ENCODE measurements around the gene SPACDR. TPM values are rescaled to one million over a fixed set of nuclear protein-coding genes. Genes with fewer than 3 reads are reported as not detected.
"Not testable (repeated sequence)": the region's sequence is repeated elsewhere in the genome, so short reads cannot be mapped to it uniquely, and the experiment has no call there.

SPACDR gene
- total RNA-seq, 3 donors from 2014 or later (not counting 1 experiment from before 2014, with no cell fraction given), result 2.3 to 4.1 (median 3.9) TPM

DNA sequence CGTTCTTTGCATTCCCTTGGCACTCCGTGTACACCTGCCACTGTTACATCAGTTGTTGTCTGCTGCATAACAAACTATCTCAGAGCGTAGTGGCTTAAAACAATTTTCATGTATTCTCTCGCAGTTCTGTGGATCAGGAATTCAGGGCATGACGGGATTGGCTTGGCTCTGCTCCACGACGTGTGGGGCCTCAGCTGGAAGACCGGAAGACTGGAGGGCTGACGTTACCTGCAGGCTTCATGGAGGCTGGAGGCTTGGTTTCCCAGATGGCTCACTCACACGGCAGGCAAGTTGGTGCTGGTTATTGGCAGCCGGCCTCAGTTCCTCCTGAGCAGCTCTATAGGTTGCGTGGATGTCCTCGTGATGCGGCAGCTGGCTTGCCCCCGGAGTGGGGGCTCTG, 45.2 kb upstream of the SPACDR start:
- Histone ChIP-seq H3K4me3 (ENCODE audit: low read length) (no peak overlapping the region), H3K9me3 (ENCODE audit: control insufficient read depth, insufficient read depth, low read length) (no peaks in the 10 kb centered on the region), H3K4me1 (ENCODE audit: control insufficient read depth, insufficient read depth, low read length) (no peaks in the 10 kb centered on the region), H3K36me3 (ENCODE audit: control insufficient read depth, insufficient read depth, low read length) (no peaks in the 10 kb centered on the region), H3K27me3 (ENCODE audit: control insufficient read depth, insufficient read depth, low read length) (no peaks in the 10 kb centered on the region), H3K27ac (ENCODE audit: low read length) (no peak overlapping the region)
- WGBS (ENCODE audit: insufficient coverage), result 95% methylated on average over 15 of the region's 15 CpGs
- no peaks in the 10 kb centered on the region for H3K36me3 Mint-ChIP-seq
- no peaks in the 10 kb centered on the region for H3K4me1 Mint-ChIP-seq
- intact Hi-C loops (cut with micrococcal nuclease), result no loop called here
- no peak overlapping the region for H3K27ac Mint-ChIP-seq
- no peak for DNase-seq
- no peak overlapping the region for H3K4me3 Mint-ChIP-seq
- H3K9me3 Mint-ChIP-seq, result no peaks in the 10 kb centered on the region
- TF ChIP-seq, protein P1, sequence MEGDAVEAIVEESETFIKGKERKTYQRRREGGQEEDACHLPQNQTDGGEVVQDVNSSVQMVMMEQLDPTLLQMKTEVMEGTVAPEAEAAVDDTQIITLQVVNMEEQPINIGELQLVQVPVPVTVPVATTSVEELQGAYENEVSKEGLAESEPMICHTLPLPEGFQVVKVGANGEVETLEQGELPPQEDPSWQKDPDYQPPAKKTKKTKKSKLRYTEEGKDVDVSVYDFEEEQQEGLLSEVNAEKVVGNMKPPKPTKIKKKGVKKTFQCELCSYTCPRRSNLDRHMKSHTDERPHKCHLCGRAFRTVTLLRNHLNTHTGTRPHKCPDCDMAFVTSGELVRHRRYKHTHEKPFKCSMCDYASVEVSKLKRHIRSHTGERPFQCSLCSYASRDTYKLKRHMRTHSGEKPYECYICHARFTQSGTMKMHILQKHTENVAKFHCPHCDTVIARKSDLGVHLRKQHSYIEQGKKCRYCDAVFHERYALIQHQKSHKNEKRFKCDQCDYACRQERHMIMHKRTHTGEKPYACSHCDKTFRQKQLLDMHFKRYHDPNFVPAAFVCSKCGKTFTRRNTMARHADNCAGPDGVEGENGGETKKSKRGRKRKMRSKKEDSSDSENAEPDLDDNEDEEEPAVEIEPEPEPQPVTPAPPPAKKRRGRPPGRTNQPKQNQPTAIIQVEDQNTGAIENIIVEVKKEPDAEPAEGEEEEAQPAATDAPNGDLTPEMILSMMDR (IDR thresholded peaks at IDR 0.05), result no peak
- H3K27me3 Mint-ChIP-seq (ENCODE audit: low read depth in 2 of 2), result peaks cover 30 to 41% of the 10 kb centered on the region in 2 donors
- ATAC-seq, result no peak

DNA sequence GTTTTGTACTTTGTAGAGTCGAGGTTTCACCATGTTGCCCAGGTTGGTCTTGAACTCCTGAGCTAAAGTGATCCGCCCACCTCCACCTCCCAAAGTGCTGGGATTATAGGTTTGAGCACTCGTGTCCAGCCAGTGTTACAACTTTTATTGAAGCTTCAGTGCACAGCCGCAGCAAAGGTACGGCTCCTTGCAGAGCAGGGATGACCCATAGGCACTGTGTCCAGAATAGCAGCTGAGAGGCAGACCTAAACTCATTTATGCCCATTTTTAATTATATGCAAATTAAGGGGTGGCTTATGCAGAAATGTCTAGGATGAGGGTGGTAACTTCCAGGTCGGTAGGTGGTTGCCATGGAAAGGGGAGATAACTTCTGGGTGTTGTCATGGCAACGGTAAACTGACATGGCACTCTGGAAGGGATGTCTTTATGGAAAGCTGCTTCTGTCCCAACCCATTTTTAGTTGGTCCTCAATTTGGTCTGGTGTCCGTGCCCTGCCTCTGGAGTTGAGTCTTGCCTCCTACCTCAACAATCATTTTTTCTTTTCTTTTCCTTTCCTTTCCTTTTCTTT, 42.4 kb upstream of the SPACDR start:
- Histone ChIP-seq H3K4me1 (ENCODE audit: control insufficient read depth, insufficient read depth, low read length) (no peaks in the 10 kb centered on the region), H3K36me3 (ENCODE audit: control insufficient read depth, insufficient read depth, low read length) (no peaks in the 10 kb centered on the region), H3K27me3 (ENCODE audit: control insufficient read depth, insufficient read depth, low read length) (no peaks in the 10 kb centered on the region), H3K9me3 (ENCODE audit: control insufficient read depth, insufficient read depth, low read length) (no peaks in the 10 kb centered on the region), H3K4me3 (ENCODE audit: low read length) (no peak overlapping the region), H3K27ac (ENCODE audit: low read length) (no peak overlapping the region)
- Mint-ChIP-seq H3K9me3 (no peaks in the 10 kb centered on the region), H3K4me1 (no peaks in the 10 kb centered on the region), H3K27me3 (ENCODE audit: low read depth in 2 of 2) (peaks cover 22 to 26% of the 10 kb centered on the region in 2 donors), H3K27ac (no peak overlapping the region), H3K4me3 (no peak overlapping the region), H3K36me3 (no peaks in the 10 kb centered on the region)
- no peak for DNase-seq
- no peak for ATAC-seq
- 84% methylated on average over 8 of the region's 8 CpGs for WGBS (ENCODE audit: insufficient coverage)
- TF ChIP-seq, protein P1 (IDR thresholded peaks at IDR 0.05), result no peak
- intact Hi-C loops (cut with micrococcal nuclease), result no loop called here

DNA sequence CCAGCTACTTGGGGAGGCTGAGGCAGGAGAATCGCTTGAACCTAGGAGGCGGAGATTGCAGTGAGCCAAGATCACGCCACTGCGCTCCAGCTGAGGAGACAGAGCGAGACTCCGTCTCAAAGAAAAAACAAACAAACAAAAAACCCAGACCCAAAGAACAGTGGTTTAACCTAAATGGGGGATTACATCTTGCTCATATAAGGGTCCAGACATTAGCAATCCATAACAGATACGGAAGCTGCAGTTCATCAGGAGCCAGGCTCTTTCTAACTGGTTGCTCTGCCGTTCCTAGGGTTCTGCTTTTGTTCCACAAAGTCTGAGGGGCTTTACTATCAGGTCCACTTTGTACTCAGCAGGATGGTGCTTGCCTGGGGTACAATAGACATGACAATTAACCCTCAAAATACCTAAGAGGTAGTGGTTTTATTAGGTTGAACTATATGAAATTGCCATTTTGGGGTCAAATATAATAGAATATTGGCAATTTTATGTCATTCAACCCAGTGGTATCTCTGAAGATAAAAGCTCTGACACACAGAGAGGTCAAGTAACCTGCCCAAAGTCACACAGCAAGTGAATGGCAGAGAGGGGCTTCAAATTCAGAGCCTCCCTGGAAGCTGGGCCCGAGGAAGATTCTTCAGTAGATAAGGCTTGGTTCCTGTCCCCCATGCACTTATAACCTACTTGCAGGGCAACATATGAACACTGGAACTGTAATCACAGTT, 41.0 kb upstream of the SPACDR start:
- H3K36me3 Mint-ChIP-seq, result no peaks in the 10 kb centered on the region
- no peaks in the 10 kb centered on the region for H3K27me3 ChIP-seq (ENCODE audit: control insufficient read depth, insufficient read depth, low read length)
- no peaks in the 10 kb centered on the region for H3K9me3 ChIP-seq (ENCODE audit: control insufficient read depth, insufficient read depth, low read length)
- DNase-seq, result no peak
- no peak overlapping the region for H3K27ac Mint-ChIP-seq
- no peak for ATAC-seq
- no peak overlapping the region for H3K4me3 ChIP-seq (ENCODE audit: low read length)
- intact Hi-C loops (cut with micrococcal nuclease), result no loop called here
- 92% methylated on average over 7 of the region's 9 CpGs for WGBS (ENCODE audit: insufficient coverage)
- H3K9me3 Mint-ChIP-seq, result no peaks in the 10 kb centered on the region
- H3K36me3 ChIP-seq (ENCODE audit: control insufficient read depth, insufficient read depth, low read length), result no peaks in the 10 kb centered on the region
- no peak overlapping the region for H3K27ac ChIP-seq (ENCODE audit: low read length)
- no peak overlapping the region for H3K4me3 Mint-ChIP-seq
- H3K4me1 Mint-ChIP-seq, result no peaks in the 10 kb centered on the region
- H3K27me3 Mint-ChIP-seq (ENCODE audit: low read depth in 2 of 2), result peaks cover 15 to 16% of the 10 kb centered on the region in 2 donors
- TF ChIP-seq, protein P1 (IDR thresholded peaks at IDR 0.05), result no peak
- H3K4me1 ChIP-seq (ENCODE audit: control insufficient read depth, insufficient read depth, low read length), result no peaks in the 10 kb centered on the region

- WGBS (ENCODE audit: insufficient coverage), result 95% methylated on average over 3 of the region's 3 CpGs
Measured at GRCh38 chr7:100504031-100504430, 40.0 kb upstream of the SPACDR start.

GRCh38 chr7:100500743-100501142, 36.7 kb upstream of the SPACDR start:
- H3K9me3 ChIP-seq (ENCODE audit: control insufficient read depth, insufficient read depth, low read length); H3K27ac Mint-ChIP-seq; H3K27ac ChIP-seq (ENCODE audit: low read length); H3K36me3 ChIP-seq (ENCODE audit: control insufficient read depth, insufficient read depth, low read length); ATAC-seq; H3K36me3 Mint-ChIP-seq; H3K4me3 Mint-ChIP-seq; intact Hi-C loops (cut with micrococcal nuclease); H3K4me1 Mint-ChIP-seq; H3K27me3 ChIP-seq (ENCODE audit: control insufficient read depth, insufficient read depth, low read length); H3K9me3 Mint-ChIP-seq; H3K4me1 ChIP-seq (ENCODE audit: control insufficient read depth, insufficient read depth, low read length); H3K4me3 ChIP-seq (ENCODE audit: low read length); DNase-seq: not testable (repeated sequence)
- 82% methylated on average over 1 of the region's 2 CpGs for WGBS (ENCODE audit: insufficient coverage)
- H3K27me3 Mint-ChIP-seq (ENCODE audit: low read depth in 2 of 2), result peaks cover 8 to 12% of the 10 kb centered on the region in 2 donors

More at GRCh38 chr7:100504031-100504430, 40.0 kb upstream of the SPACDR start:
- H3K27me3 ChIP-seq (ENCODE audit: control insufficient read depth, insufficient read depth, low read length); H3K27ac ChIP-seq (ENCODE audit: low read length); ATAC-seq; H3K4me1 Mint-ChIP-seq; H3K4me3 Mint-ChIP-seq; H3K27ac Mint-ChIP-seq; H3K36me3 Mint-ChIP-seq; H3K9me3 Mint-ChIP-seq; H3K9me3 ChIP-seq (ENCODE audit: control insufficient read depth, insufficient read depth, low read length); H3K4me3 ChIP-seq (ENCODE audit: low read length); DNase-seq; H3K36me3 ChIP-seq (ENCODE audit: control insufficient read depth, insufficient read depth, low read length); intact Hi-C loops (cut with micrococcal nuclease); H3K4me1 ChIP-seq (ENCODE audit: control insufficient read depth, insufficient read depth, low read length): not testable (repeated sequence)
- H3K27me3 Mint-ChIP-seq (ENCODE audit: low read depth in 2 of 2), result peaks cover 11% of the 10 kb centered on the region in 2 donors
